ENCODE results near the gene ACBD4.

The ACBD4 gene

GRCh38 chr17:45186801-45187354 lies 51.4 kb downstream of the ACBD4 start:
- DNase-seq (ENCODE audit: low read depth in 2 of 3, low spot score in 2 of 3) = no peak

GRCh38 chr17:45189009-45189408 lies 53.5 kb downstream of the ACBD4 start:
- no peak for DNase-seq (ENCODE audit: low read depth in 2 of 3, low spot score in 2 of 3)

- DNase-seq (ENCODE audit: low read depth in 2 of 3, low spot score in 2 of 3) = no peak
Measured at GRCh38 chr17:45190503-45191255, 55.2 kb downstream of the ACBD4 start.

All from activated CD8-positive, alpha-beta memory T cell treated with anti-CD3 and anti-CD28 coated beads for 48 hours (primary cell).